ENCODE results near the gene MDM4. TPM values are rescaled to one million over a fixed set of nuclear protein-coding genes. Genes with fewer than 3 reads are reported as not detected.

Gene MDM4
- total RNA-seq, 1 donor from 2014 or later = 101 TPM

- Mint-ChIP-seq H3K4me1 (ENCODE audit: unreplicated experiment) (no peaks in the 10 kb centered on the region), H3K4me3 (no peak overlapping the region), H3K9me3 (no peaks in the 10 kb centered on the region), H3K27me3 (no peaks in the 10 kb centered on the region), H3K36me3 (peaks cover 59% of the 10 kb centered on the region), H3K27ac (no peak overlapping the region)
- TF ChIP-seq, protein P1, sequence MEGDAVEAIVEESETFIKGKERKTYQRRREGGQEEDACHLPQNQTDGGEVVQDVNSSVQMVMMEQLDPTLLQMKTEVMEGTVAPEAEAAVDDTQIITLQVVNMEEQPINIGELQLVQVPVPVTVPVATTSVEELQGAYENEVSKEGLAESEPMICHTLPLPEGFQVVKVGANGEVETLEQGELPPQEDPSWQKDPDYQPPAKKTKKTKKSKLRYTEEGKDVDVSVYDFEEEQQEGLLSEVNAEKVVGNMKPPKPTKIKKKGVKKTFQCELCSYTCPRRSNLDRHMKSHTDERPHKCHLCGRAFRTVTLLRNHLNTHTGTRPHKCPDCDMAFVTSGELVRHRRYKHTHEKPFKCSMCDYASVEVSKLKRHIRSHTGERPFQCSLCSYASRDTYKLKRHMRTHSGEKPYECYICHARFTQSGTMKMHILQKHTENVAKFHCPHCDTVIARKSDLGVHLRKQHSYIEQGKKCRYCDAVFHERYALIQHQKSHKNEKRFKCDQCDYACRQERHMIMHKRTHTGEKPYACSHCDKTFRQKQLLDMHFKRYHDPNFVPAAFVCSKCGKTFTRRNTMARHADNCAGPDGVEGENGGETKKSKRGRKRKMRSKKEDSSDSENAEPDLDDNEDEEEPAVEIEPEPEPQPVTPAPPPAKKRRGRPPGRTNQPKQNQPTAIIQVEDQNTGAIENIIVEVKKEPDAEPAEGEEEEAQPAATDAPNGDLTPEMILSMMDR (conservative IDR thresholded peaks at IDR 0.05) = no peak
- DNase-seq (ENCODE audit: extremely low spot score, unreplicated experiment) = no peak
These were observed 28.1 kb downstream of the MDM4 start for GRCh38 chr1:204544321-204544720.

DNA sequence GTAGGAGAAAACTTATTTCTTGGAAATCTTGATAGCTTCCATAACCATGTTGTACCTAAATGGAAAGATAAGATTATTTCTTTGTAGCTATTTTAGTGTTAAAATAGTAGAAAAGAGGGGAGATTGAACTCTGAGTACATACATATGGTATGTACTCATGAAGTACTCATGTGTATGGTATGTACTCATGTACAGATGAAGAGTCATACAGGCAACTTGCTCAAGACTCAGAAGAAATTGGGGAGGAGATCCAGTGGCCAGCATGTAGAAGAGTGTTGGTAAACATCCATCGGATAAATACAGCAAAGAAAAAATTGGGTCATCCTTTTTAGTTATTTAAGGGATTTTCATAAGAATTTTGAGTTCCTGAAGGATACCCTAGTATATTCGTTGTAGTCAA lies 29.0 kb downstream of the MDM4 start:
- DNase-seq (ENCODE audit: extremely low spot score, unreplicated experiment) = no peak
- H3K27me3 Mint-ChIP-seq = no peaks in the 10 kb centered on the region
- H3K9me3 Mint-ChIP-seq = no peaks in the 10 kb centered on the region
- H3K4me3 Mint-ChIP-seq = no peak overlapping the region
- TF ChIP-seq, protein P1 (conservative IDR thresholded peaks at IDR 0.05) = no peak
- H3K36me3 Mint-ChIP-seq = peaks cover 60% of the 10 kb centered on the region
- no peaks in the 10 kb centered on the region for H3K4me1 Mint-ChIP-seq (ENCODE audit: unreplicated experiment)
- H3K27ac Mint-ChIP-seq = no peak overlapping the region

DNA sequence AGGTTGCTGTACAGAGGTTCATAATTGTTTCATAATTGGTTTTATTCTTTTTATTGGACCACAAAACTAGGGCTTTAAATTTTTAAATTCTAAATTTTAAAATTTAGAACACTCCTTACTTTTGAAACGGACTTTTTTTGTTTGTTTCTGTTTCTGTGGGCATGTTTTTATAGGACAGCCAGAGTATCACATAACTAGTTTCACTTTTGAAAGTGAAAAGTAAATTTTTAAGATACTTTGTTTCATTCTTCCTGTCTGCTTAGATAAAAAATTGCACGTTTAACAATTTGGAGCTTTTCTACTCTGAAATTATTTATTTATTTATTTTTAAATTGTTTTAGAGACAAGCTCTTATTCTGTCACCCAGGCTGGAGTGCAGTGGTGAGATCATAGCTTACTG lies 29.7 kb downstream of the MDM4 start:
- Mint-ChIP-seq H3K27ac (no peak overlapping the region), H3K9me3 (no peaks in the 10 kb centered on the region), H3K27me3 (no peaks in the 10 kb centered on the region), H3K36me3 (peaks cover 60% of the 10 kb centered on the region), H3K4me1 (ENCODE audit: unreplicated experiment) (no peaks in the 10 kb centered on the region), H3K4me3 (no peak overlapping the region)
- DNase-seq (ENCODE audit: extremely low spot score, unreplicated experiment) = no peak
- TF ChIP-seq, protein P1 (conservative IDR thresholded peaks at IDR 0.05) = no peak

- H3K4me1 Mint-ChIP-seq (ENCODE audit: unreplicated experiment) = no peaks in the 10 kb centered on the region
- H3K27ac Mint-ChIP-seq = no peak overlapping the region
- TF ChIP-seq, protein P1 (conservative IDR thresholded peaks at IDR 0.05) = no peak
- H3K36me3 Mint-ChIP-seq = peaks cover 50% of the 10 kb centered on the region
- H3K4me3 Mint-ChIP-seq = no peak overlapping the region
- no peaks in the 10 kb centered on the region for H3K9me3 Mint-ChIP-seq
- DNase-seq (ENCODE audit: extremely low spot score, unreplicated experiment) = no peak
- H3K27me3 Mint-ChIP-seq = no peaks in the 10 kb centered on the region
These were observed 32.1 kb downstream of the MDM4 start for GRCh38 chr1:204548265-204548664.

GRCh38 chr1:204549313-204549712 lies 33.1 kb downstream of the MDM4 start:
- H3K9me3 Mint-ChIP-seq = no peaks in the 10 kb centered on the region
- H3K27ac Mint-ChIP-seq = no peak overlapping the region
- no peaks in the 10 kb centered on the region for H3K4me1 Mint-ChIP-seq (ENCODE audit: unreplicated experiment)
- H3K27me3 Mint-ChIP-seq = no peaks in the 10 kb centered on the region
- no peak for DNase-seq (ENCODE audit: extremely low spot score, unreplicated experiment)
- no peak overlapping the region for H3K4me3 Mint-ChIP-seq
- H3K36me3 Mint-ChIP-seq = peaks cover 43% of the 10 kb centered on the region
- TF ChIP-seq, protein P1 (conservative IDR thresholded peaks at IDR 0.05) = no peak

DNA sequence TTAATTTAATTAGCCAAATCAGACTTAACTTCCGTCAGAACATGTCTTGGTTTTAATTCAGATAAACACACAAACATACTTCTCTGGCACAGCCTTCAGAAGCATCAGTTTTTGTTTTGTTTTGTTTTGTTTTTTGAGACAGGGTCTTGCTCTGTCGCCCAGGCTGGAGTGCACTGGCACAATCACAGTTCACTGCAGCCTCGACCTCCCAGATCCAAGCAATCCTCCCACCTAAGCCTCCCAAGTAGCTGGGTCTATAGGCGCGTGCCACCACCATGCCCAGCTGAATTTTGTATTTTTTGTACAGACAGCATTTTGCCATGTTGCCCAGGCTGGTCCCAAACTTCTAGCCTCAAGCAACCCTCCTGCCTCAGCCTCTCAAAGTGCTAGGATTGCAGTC lies 34.7 kb downstream of the MDM4 start:
- H3K4me3 Mint-ChIP-seq = no peak overlapping the region
- no peak overlapping the region for H3K27ac Mint-ChIP-seq
- no peaks in the 10 kb centered on the region for H3K27me3 Mint-ChIP-seq
- no peaks in the 10 kb centered on the region for H3K4me1 Mint-ChIP-seq (ENCODE audit: unreplicated experiment)
- no peaks in the 10 kb centered on the region for H3K9me3 Mint-ChIP-seq
- TF ChIP-seq, protein P1 (conservative IDR thresholded peaks at IDR 0.05) = no peak
- H3K36me3 Mint-ChIP-seq = peaks cover 33% of the 10 kb centered on the region
- DNase-seq (ENCODE audit: extremely low spot score, unreplicated experiment) = no peak

Data from type B pancreatic cell (in vitro differentiated cells).